Stimulated activated CD4-positive, alpha-beta T cell treated with anti-CD3 and anti-CD28 coated beads, Interleukin-2, amount 100 ng/mL, for 48 hours (primary cell): ENCODE data around the gene MYOG.

Experiments used
- DNase-seq, 2 donors: peaks; one replicate each; pipeline ENCODE4 v3.0.0-alpha.2; 2020

The MYOG gene

DNA sequence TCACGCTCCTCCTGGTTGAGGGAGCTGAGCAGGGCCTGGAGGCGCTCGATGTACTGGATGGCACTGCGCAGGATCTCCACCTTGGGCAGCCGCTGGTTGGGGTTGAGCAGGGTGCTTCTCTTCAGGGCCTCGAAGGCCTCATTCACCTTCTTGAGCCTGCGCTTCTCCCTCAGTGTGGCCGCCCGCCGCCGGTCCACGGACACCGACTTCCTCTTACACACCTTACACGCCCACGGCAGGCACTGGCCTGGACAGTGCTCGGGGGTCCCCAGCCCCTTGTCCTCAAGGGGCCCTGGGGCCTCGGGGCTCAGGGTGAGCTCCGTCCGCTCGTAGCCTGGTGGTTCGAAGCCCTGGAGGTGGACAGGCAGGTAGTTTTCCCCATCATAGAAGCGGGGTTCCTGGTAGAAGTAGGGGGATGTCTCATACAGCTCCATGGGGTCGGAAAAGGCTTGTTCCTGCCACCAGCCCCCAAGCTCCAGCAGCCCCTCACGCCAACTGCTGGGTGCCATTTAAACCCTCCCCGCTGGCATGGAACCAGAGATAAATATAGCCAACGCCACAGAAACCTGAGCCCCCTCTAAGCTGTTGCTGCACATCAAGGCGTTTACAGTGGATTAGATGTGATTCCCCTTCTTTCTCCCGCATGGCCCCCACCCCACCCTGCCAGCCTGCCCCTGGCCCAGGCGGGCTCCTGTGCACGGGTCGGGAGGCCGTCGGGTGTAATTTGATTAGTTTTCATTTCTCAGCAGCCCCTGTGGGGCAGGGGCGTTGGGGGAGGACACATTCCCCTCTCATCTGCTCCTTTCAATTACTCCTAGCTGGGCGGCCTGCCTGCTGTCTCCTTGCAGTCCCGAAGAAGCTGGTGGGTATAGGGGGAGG, at the start of gene MYOG:
MYOG (minus strand) TSS at position 485 of the 879 bp plus-strand sequence; CDS start at position 434, 51 bp downstream.
- no peak for DNase-seq

DNA sequence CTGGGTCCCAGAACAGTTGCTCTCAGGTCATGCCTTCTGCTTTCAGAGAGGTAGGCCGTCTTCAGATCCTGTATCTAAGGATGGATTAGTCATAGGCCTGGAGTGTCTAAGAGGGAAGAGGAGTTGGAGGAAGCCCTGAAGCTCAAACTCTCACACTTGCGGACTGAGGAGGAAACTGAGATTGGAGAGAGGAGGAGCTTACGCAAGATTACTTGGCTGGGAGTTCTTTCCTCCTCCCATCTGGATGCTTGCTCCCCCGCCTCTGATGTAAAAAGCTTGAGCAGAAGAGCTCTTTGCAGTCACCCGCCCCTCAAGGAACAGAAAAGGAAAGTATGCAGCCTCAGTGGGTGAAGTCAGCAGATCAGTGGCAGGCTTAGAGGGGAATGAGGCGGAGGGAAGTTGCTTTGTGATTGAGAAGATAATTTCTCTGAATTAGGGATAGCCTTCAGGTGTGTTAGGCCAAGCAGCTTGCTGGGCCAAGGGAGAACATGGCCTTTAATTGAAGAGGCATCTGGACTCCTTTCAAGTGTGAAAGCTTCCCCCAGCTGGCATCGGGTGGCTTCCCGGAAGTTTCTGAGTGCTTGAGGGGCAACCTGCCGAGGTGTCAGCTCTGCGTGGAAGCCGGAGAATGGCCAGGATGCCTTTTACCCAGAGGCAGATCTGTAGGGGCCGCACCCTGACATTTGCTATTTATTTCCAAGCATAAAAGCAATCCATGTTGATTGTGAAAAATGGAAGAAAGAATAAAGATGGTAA, 48.3 kb upstream of the MYOG start:
- no peak for DNase-seq

DNA sequence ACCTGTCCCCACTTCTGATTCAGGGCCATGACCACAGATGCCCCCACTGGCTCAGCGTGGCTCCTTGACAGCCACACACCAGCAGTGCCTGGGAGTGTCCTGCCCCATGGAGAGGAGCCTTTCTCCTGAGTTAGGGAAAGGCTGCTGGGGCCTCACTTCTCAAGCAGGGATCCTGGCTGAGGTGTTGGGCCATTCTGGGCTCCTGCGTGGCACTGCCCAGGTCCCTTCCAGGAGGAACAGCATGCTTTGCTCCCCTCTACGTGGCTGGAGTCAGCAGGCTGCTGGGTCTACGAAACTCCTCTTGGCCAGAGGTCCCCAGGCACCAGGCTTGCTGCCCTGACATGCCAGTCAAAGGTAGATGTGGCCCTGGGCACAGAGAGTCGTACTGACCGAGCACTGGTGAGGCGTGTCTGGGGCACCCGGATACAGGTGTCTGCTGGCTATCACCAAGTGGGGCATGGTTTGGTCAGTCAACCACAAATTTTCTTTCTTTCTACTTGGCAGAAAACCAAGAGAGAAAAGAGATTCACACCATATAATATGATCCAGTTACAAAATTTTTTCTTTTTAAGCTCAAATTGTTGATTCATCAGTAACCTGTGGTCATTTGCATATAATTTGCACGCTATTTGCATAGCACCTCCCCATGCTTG, 45.9 kb upstream of the MYOG start:
- no peak for DNase-seq

DNA sequence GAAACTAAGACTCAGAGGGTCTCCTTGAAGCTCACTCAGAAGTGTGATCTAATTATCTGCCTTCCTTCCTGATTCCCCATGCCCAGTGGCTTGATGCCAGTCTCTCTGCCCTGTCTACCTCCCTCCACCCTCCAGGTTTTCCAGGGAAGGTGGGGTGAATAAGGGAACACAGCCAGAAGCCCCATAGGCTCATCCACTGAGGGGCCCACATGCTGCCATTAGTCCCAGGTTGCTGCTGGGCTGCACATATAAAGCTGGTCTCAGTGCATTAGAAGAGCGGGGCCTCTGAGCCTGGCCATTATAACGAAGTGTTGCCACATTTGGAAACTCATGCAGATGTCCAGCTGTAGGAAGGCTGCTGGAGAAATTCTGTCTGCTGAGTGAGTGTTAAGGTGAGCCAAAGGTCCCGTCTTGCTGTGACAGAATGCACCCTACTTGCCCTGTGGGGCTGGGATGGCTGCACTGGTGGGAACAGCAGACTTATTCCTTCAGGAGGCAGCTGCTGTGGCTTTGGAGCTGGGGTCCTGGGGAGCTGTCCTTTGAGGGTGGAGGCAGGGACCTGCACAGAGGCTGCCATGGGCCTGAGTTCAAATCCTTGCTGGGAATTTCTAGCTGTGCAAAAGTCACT, 44.7 kb upstream of the MYOG start:
- DNase-seq = no peak

DNA sequence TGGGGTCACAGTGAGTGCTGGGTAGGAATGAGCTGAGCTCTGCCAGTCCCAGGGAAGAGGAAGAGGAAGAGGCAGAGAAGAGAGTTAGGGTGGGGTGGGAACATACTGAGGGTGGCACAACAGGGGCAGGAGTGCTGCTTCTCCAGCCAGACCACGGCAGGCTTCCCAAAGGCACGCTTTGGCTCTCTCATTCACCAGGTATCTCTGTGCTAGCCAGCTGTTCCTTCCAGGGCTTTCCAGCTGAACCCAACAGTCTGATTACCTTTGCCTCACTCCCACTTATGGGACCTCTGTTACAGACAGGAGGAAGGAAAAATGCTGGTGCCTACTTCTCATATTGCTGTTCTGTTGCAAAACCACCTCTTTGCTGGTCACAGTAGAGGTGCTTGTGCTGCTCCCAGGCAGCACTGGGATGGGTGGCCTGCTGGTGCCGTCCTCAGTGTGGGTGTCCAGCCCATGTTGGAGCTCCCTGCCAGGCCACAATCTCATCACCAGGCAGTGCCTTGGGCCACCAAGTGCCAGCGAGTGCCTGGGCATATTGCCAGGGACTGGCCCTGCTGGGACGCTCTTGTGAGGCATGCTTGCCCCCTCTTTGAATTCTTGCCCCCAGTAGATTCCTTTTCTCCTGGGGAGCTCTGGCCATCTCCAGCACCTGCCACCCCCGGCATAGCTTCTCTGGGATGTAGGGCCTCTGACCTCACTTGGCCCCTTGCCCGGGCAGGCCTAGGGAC, 43.9 kb upstream of the MYOG start:
- no peak for DNase-seq

DNA sequence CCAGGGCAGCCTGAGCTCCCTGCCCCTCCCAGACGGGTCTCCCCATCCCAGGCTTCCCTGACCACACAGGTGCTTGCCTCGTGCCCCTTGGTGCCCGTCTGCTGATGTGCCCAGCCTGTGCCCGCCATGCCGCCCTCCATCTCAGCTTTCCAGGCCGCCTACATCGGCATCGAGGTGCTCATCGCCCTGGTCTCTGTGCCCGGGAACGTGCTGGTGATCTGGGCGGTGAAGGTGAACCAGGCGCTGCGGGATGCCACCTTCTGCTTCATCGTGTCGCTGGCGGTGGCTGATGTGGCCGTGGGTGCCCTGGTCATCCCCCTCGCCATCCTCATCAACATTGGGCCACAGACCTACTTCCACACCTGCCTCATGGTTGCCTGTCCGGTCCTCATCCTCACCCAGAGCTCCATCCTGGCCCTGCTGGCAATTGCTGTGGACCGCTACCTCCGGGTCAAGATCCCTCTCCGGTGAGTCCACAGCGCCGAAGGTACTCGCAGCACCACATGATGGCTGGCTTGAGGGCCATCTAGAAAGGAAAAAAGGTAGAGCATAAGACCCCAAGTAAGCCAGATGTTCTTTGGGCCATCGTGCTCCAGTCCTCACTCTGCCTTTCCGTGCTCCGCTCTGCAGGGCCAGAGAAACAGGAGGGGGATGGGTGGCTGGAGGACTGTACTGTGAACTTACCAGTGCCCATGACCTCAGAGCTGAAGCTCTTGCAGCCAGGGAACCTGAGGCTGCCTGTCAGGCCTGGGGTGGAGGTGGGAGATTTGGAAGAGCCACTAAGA, 43.1 kb upstream of the MYOG start:
- DNase-seq = no peak

DNA sequence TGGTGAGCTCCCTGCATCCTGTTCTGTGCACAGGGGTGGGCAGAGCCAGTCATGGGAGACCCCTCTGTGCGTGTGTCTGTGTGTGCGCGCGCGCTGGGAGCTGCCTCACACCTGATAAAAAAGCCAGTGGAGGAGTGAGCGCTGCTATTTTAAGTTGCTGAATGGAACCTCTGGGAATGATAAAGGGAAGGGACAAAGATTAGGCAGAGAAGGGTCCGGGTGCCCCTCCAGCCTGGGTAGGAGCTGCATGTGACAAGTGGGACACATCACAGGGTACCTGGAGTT, 42.6 kb upstream of the MYOG start:
- DNase-seq = no peak

DNA sequence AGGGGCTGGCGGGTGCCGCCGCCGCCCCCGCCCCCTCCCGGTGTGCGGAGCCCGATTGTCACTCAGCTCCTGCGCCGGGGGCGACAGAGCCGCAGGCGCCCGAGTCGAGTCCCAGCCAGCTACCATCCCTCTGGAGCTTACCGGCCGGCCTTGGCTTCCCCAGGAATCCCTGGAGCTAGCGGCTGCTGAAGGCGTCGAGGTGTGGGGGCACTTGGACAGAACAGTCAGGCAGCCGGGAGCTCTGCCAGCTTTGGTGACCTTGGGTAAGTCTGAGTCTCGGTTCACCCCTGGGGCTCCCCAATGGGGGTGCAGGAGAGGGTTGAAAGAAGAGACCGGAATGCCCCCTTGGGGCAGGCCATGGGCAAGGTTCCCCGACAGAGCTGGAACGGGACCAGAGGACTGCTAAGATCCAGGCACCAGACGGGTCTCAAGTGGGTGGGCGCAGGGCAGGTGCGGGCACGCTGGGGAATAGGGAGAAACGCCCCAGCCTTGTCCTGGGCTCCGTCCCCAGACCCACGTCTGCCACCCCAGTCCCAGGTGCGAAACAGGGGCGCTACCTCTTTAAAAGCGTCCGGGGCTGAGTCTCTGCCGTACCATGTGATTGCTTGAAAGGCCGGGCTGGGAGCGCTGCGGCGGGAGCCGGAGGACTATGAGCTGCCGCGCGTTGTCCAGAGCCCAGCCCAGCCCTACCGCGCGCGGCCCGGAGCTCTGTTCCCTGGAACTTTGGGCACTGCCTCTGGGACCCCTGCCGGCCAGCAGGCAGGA, 42.0 kb upstream of the MYOG start, which contains the start of gene ADORA1:
ADORA1 (plus strand) TSS at position 61 of the 765 bp plus-strand sequence. CDS start 1,116 bp downstream, outside the sequence.
- DNase-seq = no peak

DNA sequence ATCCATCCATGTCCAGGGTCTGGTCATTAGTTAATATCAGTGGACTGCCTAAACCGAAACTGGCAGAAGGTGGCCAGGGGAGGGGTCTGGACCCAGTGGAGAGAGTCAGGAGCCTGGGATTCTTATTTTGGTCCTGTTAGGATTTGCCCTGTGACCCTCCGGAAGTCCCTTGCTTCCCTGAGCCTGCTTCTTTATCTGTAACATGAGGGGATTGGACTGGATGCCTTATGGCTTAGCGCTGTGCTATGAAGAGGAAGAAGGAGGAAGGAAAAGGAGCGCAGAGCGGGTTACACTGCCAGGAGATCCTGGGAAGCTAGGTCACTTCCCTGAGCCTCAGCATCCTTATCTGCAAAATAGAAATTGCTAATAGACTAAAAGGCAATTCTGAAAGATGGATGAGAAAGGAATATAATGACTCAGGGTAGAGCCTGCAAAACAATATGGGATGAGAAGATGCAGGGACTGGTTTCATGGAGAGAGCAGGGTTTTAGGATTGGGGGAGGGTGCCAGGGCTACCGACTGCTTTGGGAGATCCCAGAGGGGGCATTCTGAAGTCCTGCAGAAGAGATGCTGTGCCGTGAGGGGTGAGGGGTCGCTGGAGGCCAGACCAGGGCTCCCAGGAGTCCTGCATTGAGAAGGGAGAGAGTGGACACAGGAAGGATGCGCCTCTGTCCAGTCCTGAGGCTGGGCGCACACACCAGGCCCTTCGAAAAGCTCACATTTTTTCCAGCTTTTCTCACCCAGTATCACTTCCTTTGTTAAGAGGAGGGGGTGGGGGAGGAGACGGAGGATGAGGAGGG, 41.3 kb upstream of the MYOG start:
- no peak for DNase-seq

DNA sequence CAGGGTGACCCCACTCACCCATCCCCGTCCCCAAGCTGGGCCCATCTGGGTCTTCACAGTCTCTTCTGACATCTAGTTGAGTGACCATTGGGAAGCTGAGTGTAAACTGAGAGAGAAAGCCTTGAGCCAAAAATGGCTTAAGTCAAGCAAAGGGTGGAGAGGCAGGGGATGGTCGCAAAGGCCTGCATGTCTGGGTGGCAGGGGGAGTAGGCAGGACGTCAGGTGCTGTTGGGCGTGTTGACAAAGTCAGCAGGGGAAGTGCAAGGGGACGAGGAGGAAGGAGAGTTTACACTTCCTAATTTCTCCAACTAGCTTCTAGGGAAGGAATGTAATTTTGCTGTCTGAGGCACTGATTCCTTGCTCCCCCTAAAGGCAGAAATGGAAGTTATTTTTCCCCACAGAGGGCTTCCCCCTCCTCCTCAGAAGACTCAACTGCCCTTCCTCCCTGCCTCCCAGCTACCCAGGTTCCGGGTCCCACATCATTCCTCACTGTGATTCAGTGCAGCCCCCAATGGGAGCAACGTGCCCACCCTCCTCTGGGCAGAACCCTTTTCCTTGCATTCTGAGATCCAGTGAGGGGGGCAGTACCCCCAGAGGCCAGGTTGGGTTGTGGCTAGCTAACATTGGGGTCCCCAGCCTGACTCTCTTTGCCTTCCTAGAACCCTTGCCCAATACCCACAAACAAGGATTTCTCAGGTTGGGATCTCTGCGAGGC, 40.5 kb upstream of the MYOG start:
- DNase-seq = no peak

DNA sequence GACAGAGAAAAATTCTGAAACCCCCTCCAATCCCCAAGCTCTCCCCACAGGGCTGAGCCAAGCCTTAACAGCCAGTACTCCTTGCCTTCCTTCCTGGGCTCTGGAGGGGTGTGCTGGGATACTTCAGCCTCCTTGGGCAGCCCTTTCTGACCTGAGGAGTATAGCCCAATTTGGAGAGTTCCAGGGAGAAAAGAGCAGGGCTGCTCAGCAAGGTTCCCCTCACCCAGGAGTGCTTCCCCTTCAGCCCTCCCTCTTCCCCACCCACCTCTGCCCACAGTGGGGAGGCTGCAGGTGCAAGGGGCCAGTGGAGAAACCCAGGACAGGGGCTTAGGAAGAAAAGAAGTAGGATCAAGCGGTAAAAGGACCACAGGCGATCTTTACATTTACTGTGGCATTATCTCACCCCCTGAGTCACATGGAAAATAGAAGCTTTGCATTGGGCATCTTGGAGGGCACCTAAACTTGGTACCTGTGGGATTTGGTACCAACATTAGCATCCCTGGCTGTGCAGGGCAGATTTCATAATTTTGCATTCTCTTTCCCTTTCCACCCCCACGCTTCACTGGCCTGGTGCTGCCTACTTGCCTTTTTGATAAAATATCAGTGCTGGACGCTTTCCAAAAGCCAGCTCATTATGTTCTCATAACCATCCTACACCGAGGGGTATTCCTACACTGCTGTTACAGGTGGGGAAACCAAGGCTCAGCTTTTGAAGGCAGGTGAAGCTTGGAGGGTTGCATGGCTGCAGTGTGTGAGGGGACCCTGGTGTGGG, 38.9 kb upstream of the MYOG start:
- no peak for DNase-seq

DNA sequence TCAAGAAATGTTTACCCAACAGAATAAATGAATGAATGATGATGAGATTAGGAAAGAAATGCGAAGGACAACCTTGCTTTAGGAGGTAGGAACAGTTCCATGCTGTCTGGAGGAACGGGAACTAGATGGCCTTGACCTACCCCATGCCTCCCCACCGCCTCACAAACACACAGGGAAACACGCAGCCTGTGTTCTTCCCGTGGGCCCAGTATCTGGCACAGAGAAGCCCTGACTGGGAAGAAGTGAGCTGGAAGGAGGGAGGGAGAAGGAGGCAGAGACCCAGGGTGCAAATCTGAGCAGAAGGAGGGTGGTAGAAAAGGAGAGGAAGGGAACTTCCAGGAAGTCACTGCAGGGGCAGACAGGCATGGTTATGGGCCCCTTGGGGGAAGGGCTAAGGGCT, 38.2 kb upstream of the MYOG start:
- DNase-seq = no peak

DNA sequence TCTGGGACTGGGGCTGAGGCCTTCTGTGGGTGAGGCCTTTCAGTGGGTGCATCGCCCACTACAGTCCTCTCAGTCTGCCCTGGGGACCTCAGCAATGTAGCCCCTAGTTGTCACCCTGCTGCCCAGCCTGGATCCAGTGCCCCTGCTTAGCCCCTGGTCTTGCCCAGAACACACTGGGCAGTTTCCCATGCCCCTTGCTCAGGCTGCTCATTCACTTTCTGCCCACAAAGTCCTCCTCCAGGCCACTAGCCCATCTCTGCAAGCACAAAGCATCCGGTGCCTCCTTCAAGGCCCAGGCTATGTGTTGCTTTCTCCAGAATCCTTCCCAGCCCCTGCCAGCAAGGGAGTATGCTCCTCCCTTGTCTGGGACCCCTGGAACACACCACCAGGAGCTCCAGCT, 36.3 kb upstream of the MYOG start:
- no peak for DNase-seq

DNA sequence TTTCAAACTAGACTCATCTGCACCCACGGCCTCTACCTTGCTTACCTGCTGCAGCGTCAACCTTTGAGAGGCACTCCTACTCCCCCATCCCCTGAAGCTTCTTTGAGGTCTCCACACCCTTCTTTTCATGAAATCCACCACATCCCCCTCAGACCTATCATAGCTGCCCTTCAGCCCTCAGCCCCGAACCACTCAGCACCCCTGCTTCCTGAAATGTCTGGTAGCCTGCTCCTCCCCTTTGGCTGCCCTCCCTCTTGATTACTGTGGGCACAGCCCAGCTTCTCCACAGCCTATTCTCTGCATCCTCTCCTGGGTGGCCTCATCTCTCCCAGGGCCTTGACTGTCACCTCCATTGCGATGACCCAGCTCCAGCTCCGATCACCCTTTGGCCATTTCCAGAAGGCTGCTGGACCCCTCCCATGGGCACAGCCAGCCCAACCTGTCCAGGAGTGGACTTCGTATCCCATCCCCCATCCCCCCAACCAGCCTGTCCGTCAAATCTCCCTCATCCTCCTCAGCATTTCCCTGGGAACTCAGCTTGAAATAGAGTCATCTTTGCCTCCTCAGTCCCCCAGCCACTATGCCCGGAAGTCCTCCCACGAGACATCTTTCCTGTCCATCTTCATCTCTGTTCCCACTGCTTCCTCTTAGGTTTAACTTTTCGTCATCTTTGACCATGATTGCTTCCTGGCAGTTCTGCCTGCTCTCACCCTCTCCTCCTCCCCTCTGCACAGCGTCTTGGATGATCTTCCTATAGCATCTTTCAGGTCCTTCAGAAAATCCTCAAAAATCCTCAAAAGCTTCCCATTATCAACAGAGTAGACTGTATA, 35.6 kb upstream of the MYOG start:
- DNase-seq = no peak

DNA sequence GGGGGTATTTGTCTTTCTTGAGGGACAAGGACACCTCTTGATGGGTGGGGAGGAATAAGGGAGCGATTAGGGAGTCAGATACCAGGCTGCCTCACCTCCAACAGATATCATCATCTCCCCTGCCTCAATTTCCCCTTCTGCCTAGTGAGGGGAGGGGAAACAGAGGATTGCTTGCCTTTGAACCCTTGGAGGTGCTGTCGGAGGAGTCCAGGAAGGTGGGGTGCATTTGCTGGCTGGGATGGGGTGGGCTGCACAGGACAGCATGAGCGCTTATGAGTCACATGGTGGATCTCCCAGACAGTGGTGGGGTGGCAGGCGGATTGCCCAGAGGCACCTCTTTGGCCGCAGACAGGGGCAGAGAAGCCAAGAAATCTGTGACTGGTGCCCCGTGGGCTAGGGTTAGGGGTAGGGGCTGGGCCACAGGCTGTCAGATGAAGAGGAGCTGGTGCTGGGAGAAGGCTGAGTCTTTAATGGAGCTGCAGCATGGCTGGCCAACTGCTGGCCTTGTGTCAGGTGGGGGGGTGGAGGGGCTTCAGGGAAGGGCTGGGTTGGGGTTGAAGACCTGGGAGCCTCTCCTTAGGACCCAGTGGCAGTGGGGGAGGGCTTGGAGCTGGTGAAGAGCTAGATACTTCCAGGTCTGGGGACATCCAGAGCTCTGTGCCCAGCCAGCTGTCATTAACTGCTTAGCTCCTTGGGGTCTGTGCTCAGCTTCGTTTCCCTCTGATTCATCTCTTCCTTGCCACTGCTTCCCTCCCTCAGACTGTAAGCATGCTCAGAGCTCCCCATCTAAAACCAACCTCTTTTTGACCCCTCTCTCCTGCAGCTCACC, 34.7 kb upstream of the MYOG start:
- no peak for DNase-seq
